Astrocyte of the cerebellum (primary cell): ENCODE measurements around the gene OSTN.

Experiments used
- DNase-seq: peaks from one replicate; pipeline ENCODE4 v3.0.0-alpha.2; 2011; ENCODE audit warnings: low read depth
- H3K4me3 ChIP-seq: 2 replicates; pipeline ENCODE4 v1.5.1; 2011; ENCODE audit warnings: mild to moderate bottlenecking, low read depth, low read length, moderate library complexity
- in situ Hi-C: cut with HindIII; loops from 2 replicates; pipeline ENCODE4 v1.10.0; 2017; ENCODE audit warnings: low sequenced_read_pairs
- TF ChIP-seq, protein P1 (sequence below): IDR thresholded peaks from 2 replicates; pipeline ENCODE4 v1.5.1; 2012; ENCODE audit warnings: low read length, low read depth, moderate library complexity, mild to moderate bottlenecking; ENCODE audit errors: missing control alignments

Gene OSTN

GRCh38 chr3:191198932-191199331 is at the start of gene OSTN:
TSS of gene OSTN (plus strand) at chr3:191199241. CDS start at chr3:191212533, 13,292 bp downstream.
- TF ChIP-seq, protein P1, sequence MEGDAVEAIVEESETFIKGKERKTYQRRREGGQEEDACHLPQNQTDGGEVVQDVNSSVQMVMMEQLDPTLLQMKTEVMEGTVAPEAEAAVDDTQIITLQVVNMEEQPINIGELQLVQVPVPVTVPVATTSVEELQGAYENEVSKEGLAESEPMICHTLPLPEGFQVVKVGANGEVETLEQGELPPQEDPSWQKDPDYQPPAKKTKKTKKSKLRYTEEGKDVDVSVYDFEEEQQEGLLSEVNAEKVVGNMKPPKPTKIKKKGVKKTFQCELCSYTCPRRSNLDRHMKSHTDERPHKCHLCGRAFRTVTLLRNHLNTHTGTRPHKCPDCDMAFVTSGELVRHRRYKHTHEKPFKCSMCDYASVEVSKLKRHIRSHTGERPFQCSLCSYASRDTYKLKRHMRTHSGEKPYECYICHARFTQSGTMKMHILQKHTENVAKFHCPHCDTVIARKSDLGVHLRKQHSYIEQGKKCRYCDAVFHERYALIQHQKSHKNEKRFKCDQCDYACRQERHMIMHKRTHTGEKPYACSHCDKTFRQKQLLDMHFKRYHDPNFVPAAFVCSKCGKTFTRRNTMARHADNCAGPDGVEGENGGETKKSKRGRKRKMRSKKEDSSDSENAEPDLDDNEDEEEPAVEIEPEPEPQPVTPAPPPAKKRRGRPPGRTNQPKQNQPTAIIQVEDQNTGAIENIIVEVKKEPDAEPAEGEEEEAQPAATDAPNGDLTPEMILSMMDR: no peak
- in situ Hi-C loops: no loop called here

DNA sequence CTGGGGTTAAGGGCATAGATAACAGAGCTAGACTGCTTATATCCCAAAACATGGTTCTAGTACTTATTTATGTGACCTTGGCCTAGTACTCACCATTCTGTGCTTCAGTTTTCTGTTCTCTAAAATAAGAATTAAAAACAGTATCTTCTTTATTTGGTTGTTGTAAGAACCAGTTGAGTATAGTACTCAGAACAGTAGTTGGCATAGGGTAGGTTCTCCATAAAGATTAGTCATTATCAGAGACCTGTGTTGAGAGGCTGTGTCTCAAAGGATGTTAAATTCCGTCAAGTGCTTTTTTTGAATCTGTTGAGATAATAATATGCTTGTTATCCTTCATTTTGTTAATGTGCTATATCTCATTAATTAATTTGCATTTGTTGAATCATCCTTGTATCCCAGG is 47.4 kb upstream of the OSTN start:
- no peak for DNase-seq
- in situ Hi-C loops: no loop called here
- TF ChIP-seq, protein P1: no peak
- H3K4me3 ChIP-seq: no peak overlapping the region

More at GRCh38 chr3:191198932-191199331, at the start of gene OSTN:
- no peak for DNase-seq
- no peak within 1 kb of the TSS for H3K4me3 ChIP-seq

DNA sequence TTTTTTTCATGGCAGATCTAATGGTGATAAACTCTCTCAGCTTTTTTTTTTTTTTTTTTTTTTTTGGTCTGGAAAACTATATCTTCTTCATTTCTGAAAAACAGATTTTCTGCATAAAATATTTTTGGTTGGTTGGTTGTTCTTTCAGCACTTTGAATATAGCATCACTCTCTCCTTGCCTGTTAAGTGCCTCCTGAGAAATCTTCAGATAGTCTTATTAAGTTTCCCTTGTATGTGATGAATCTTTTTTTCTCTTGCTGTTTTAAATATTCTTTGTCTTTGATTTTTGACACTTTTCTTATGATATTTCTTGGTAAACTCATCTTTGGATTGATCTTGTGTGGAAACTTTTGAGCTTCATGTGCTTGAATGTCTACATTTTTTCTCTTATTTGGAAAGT is 44.2 kb upstream of the OSTN start:
- TF ChIP-seq, protein P1: no peak
- DNase-seq: no peak
- no peak overlapping the region for H3K4me3 ChIP-seq
- in situ Hi-C loops: no loop called here

- in situ Hi-C loops: no loop called here
- TF ChIP-seq, protein P1: no peak
- DNase-seq: no peak
- no peak overlapping the region for H3K4me3 ChIP-seq
Observed at GRCh38 chr3:191158247-191158646, 40.8 kb upstream of the OSTN start.

DNA sequence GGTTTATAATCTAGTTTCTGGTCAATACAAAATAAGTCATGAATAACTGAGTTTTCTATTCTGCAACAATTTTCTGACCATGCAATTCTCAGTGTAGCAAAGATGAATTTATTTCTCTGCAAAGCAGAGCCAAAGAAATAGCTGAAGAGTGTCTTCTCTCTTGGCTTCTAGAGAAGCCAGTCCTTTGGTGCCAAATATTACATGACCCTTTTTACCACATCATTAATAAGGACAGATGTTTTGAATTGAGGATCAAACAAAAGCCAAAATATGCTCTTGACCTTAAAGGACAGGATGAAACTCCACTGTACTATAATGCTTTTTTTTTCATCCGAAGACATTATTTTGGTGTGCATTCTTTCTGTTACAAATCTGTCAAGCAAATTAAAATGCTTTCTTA is 40.2 kb upstream of the OSTN start:
- TF ChIP-seq, protein P1: no peak
- no peak for DNase-seq
- in situ Hi-C loops: no loop called here
- no peak overlapping the region for H3K4me3 ChIP-seq

DNA sequence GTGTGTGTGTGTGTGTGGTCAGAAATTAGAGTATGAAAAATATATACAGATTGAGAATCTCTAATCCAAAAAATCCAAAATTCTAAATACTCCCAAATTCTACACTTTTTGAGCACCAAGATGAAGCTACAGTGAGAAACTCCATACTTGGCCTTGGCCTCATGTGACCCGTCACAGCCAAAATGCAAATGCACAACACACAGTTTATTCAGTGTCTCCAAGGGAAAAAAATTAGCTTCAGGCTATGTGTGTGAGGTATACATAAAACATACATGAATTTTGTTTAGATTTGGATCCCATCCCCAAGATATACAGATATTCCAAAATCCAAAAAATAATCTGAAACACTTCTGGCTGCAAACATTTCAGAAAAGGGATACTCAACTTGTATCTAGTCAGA is 33.2 kb upstream of the OSTN start:
- TF ChIP-seq, protein P1: no peak
- in situ Hi-C loops: no loop called here
- DNase-seq: no peak
- no peak overlapping the region for H3K4me3 ChIP-seq

DNA sequence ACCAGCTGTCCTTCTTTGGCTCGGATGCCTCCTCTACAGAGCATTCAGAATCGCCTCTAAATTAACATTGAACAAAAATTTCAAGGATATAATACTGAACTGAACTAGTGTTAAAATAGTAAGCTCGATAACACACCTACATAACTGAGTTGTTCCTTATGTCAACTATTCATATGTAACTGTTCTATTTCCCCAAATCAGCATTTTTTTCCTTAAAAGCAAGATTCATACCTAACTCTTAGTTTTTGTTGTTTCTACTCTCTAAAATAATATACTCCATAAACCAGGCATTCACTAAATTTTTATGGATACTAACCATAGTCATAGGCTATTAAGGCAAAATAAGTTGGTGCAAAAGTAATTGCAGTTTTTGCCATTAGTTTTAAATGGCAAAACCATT is 32.7 kb upstream of the OSTN start:
- TF ChIP-seq, protein P1: no peak
- in situ Hi-C loops: no loop called here
- no peak for DNase-seq

More for the DNA sequence above, 32.7 kb upstream of the OSTN start:
- H3K4me3 ChIP-seq: no peak overlapping the region
